D721Med (cell line): Measurements from ENCODE around the gene LHX2.

Experiments used
- DNase-seq: peaks from one replicate; pipeline ENCODE4 v3.0.0; 2011; ENCODE audit warnings: low spot score; ENCODE audit not compliant: insufficient read length
- FAIRE-seq: peaks from 2 replicates; lab custom pipeline; 2011; peaks lifted over from hg19 to GRCh38; lab: Jason Lieb, UNC
- TF ChIP-seq, protein P1 (sequence below): IDR thresholded peaks from 2 replicates; pipeline ENCODE4 v1.5.1; 2012; ENCODE audit warnings: mild to moderate bottlenecking, control low read depth; ENCODE audit not compliant: insufficient read depth; ENCODE audit errors: missing control alignments

The LHX2 gene

DNA sequence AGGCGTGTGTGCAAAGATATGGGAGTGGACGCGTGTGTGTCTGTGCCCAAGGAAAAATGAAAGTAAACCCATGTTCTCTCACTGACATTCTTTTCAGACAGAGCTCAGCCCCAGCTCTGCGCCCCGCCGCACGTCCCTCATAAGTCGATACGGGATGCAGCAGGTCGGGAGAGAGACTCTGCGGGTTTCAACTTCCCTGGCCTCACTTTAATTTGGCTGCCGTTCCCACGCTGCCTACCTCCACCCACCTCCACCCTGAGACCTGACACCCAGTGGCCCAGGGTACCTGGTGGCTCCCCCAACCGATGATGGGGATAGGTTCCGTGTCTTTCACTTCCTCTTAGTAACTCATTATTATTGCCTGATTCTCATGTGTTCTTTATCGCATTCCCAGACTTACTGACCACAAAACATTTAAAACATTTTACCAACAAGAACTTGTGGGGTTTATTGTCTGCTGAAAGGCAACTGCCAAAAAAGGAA is 19.4 kb downstream of the LHX2 start:
- DNase-seq = no peak
- TF ChIP-seq, protein P1, sequence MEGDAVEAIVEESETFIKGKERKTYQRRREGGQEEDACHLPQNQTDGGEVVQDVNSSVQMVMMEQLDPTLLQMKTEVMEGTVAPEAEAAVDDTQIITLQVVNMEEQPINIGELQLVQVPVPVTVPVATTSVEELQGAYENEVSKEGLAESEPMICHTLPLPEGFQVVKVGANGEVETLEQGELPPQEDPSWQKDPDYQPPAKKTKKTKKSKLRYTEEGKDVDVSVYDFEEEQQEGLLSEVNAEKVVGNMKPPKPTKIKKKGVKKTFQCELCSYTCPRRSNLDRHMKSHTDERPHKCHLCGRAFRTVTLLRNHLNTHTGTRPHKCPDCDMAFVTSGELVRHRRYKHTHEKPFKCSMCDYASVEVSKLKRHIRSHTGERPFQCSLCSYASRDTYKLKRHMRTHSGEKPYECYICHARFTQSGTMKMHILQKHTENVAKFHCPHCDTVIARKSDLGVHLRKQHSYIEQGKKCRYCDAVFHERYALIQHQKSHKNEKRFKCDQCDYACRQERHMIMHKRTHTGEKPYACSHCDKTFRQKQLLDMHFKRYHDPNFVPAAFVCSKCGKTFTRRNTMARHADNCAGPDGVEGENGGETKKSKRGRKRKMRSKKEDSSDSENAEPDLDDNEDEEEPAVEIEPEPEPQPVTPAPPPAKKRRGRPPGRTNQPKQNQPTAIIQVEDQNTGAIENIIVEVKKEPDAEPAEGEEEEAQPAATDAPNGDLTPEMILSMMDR = no peak
- FAIRE-seq = no peak

GRCh38 chr9:124032247-124032646 is 20.7 kb downstream of the LHX2 start:
- TF ChIP-seq, protein P1 = no peak
- FAIRE-seq (no peak), DNase-seq (no peak)

- FAIRE-seq = no peak
- no peak for DNase-seq
- TF ChIP-seq, protein P1 = no peak
Measured at GRCh38 chr9:124033348-124033747, 21.8 kb downstream of the LHX2 start.

GRCh38 chr9:124033967-124034366 is 22.4 kb downstream of the LHX2 start:
- TF ChIP-seq, protein P1 = no peak
- FAIRE-seq = no peak
- DNase-seq = no peak

GRCh38 chr9:124035001-124035650 is 23.6 kb downstream of the LHX2 start:
- TF ChIP-seq, protein P1 = no peak
- FAIRE-seq (no peak), DNase-seq (no peak)

DNA sequence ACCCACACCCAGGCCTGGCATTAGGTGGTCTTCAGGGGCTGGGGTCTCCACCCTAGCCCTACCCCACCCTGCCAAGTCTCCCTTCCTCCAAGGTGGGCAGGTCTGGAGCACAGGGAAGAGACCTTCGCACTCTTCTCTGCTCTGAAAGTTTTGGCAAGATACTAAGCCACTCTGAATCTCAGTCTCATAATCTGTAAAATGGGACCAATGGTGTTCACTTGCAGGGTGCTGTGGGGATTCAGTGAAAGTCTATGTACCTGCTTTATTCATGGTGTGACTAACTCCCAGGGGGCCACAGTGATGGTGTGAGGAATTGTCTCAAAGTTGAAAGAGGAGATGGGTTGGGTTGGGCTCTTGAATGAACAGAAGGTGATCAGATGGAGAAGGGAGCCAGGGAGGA is 25.0 kb downstream of the LHX2 start:
- no peak for FAIRE-seq
- TF ChIP-seq, protein P1 = no peak

DNA sequence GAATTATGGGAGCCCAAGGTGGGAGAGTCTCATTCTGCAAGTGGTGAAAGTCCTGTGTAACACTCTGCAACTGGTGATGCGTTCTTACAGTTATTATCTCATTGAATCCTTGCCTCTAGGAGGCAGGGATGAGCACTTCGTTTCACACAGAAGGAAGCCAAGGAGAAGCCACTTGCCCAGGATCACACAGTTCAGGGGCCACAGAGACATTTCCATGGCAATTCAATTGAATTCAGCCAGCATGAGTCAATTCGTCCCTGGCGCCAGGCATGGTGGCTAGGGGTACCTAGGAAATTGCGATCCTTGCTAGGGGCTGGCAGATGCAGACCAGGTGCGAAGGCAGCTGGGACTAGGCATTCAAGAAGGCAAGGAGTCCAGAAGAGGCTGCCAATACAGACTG is 26.2 kb downstream of the LHX2 start:
- TF ChIP-seq, protein P1 = no peak
- FAIRE-seq (no peak), DNase-seq (no peak)

More for the DNA sequence above, 25.0 kb downstream of the LHX2 start:
- no peak for DNase-seq
